Coronary artery (tissue), 2 donors: ENCODE measurements around the gene FAM149A.

Experiments used
- DNase-seq: peaks from one replicate; pipeline ENCODE4 v3.0.0-alpha.2; 2017; ENCODE audit warnings: low spot score
- H3K27ac ChIP-seq, 2 donors: fragments of 200-600 bp; sonication (generic); one replicate each; pipeline ENCODE4 v1.5.1; 2016 to 2019
- H3K4me3 ChIP-seq: fragments of 200-600 bp; sonication (generic); 2 replicates; pipeline ENCODE4 v1.5.1; 2016; ENCODE audit warnings: mild to moderate bottlenecking, moderate library complexity
- CTCF ChIP-seq: fragments of 200-600 bp; sonication (generic); IDR thresholded peaks from one replicate; pipeline ENCODE4 v1.5.1; 2019; ENCODE audit warnings: antibody characterized with exemption

Gene FAM149A

GRCh38 chr4:186128842-186129241, 24.3 kb downstream of the FAM149A start:
- TF ChIP-seq CTCF, result no peak
- Histone ChIP-seq H3K27ac (no peak overlapping the region), H3K4me3 (no peak overlapping the region)
- no peak for DNase-seq

DNA sequence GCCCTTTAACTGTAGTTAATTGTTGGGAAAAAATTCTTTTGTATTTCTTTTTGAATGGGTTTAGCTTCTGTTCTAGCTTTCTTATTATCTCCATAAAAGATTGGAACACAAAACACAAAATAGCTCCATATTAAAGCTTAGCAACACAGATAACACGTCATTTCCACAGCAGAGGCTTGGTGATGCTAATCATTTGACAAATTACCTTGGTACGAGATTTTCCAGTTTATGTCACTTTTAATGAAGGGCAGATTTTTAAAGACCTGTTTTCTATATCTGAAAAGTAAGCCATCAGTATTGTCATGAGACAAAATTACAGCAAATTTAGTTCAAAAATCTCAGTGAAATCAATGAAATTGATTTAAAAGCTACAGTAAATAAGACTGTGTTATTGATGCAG, 27.4 kb downstream of the FAM149A start:
- no peak for TF ChIP-seq CTCF
- Histone ChIP-seq H3K27ac (no peak overlapping the region), H3K4me3 (no peak overlapping the region)
- DNase-seq, result no peak

GRCh38 chr4:186132577-186133242, 28.2 kb downstream of the FAM149A start:
- no peak for TF ChIP-seq CTCF
- Histone ChIP-seq H3K27ac (no peak overlapping the region), H3K4me3 (no peak overlapping the region)
- DNase-seq, result no peak

GRCh38 chr4:186134257-186134656, 29.8 kb downstream of the FAM149A start:
- Histone ChIP-seq H3K27ac (no peak overlapping the region), H3K4me3 (no peak overlapping the region)
- DNase-seq, result no peak
- no peak for TF ChIP-seq CTCF

DNA sequence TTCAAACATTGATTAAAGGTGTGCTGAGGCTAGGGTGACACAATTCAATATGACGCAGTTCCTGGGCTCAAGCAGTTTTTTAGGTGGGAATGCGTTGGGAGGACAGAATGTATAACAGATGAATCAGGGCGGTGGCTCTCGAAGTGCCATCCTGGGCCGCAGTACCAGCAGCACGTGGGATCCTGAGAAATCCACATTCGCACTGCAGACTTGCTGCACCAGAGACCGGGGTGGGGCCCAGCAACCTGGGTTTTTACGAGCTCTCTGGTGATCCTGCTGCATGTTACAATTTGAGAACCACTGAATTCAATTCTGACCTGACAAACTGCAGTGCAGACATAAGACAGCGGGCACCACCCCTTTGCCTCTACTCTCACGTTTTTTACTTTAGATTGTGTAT, 30.4 kb downstream of the FAM149A start:
- DNase-seq, result no peak
- Histone ChIP-seq H3K4me3 (no peak overlapping the region), H3K27ac (no peak overlapping the region)
- TF ChIP-seq CTCF, result no peak

DNA sequence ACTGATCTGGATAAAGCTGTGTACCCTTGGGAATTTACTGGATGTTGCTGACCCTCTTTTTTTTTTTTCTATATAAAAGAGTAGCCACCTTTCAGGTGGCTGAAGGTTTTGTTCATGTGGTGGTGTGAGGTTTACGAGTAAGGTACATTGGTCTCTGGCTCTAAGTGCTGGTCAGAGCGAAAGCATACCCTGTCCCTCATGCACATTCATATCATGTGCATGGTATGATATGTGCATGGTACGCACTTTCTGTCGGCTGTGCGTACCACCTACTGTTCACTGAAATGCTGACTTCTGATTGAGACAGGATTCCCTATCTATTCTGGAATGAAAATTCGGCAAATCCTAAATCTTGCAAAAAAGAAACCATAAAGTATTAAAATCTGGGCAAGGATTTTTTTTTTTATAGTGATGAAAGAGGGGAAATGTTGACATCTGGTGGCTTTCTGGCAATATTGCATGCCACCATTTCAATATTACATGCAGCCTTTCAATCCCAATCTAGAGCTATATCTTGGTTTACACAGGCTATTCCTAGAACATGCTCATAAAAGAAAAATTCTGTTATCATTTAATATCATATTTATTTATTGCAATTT, 32.8 kb downstream of the FAM149A start:
- peak; percentile 42 for TF ChIP-seq CTCF
- DNase-seq, result no peak
- Histone ChIP-seq H3K4me3 (peak overlapping the region; percentile 29), H3K27ac (no peak overlapping the region)

- peak overlapping the region; percentile 46 to 93 for H3K27ac ChIP-seq
- DNase-seq, result no peak
- no peak for TF ChIP-seq CTCF
- peak overlapping the region; percentile 77 for H3K4me3 ChIP-seq
These were observed 39.9 kb downstream of the FAM149A start for GRCh38 chr4:186144198-186144945.
